Measurements from ENCODE around the gene GSE1. TPM values are rescaled to one million over a fixed set of nuclear protein-coding genes. Genes with fewer than 3 reads are reported as not detected.

GSE1 gene
- total RNA-seq, 2 experiments from 2014 or later, result 18.4 to 19.8 TPM

- DNase-seq, result no peak
- Mint-ChIP-seq H3K27ac (no peak overlapping the region), H3K4me3 (no peak overlapping the region), H3K36me3 (ENCODE audit: low read depth) (peaks cover 8% of the 10 kb centered on the region), H3K27me3 (no peaks in the 10 kb centered on the region), H3K9me3 (peaks cover 8% of the 10 kb centered on the region), H3K4me1 (peaks cover 2% of the 10 kb centered on the region)
- ChIA-PET CTCF (no interaction called here), POLR2A (no interaction called here)
Observed at GRCh38 chr16:85632709-85633437, 19.8 kb downstream of the GSE1 start.

GRCh38 chr16:85633438-85633743 is 20.3 kb downstream of the GSE1 start:
- Mint-ChIP-seq H3K9me3 (peaks cover 8% of the 10 kb centered on the region), H3K4me3 (no peak overlapping the region), H3K27ac (no peak overlapping the region), H3K27me3 (no peaks in the 10 kb centered on the region), H3K36me3 (ENCODE audit: low read depth) (peaks cover 8% of the 10 kb centered on the region), H3K4me1 (peaks cover 2% of the 10 kb centered on the region)
- ChIA-PET CTCF (no interaction called here), POLR2A (no interaction called here)
- no peak for DNase-seq

- Mint-ChIP-seq H3K4me1 (no peaks in the 10 kb centered on the region), H3K9me3 (peaks cover 8% of the 10 kb centered on the region), H3K4me3 (no peak overlapping the region), H3K27ac (no peak overlapping the region), H3K27me3 (no peaks in the 10 kb centered on the region), H3K36me3 (ENCODE audit: low read depth) (peaks cover 5% of the 10 kb centered on the region)
- CTCF ChIA-PET, result no interaction called here
- POLR2A ChIA-PET, result no interaction called here
- DNase-seq, result no peak
Observed at GRCh38 chr16:85633888-85634287, 20.8 kb downstream of the GSE1 start.

- no peaks in the 10 kb centered on the region for H3K27me3 Mint-ChIP-seq
- H3K4me1 Mint-ChIP-seq, result no peaks in the 10 kb centered on the region
- H3K36me3 Mint-ChIP-seq (ENCODE audit: low read depth), result no peaks in the 10 kb centered on the region
- H3K9me3 Mint-ChIP-seq, result peaks cover 3% of the 10 kb centered on the region
- CTCF ChIA-PET, result no interaction called here
- DNase-seq, result no peak
- no peak overlapping the region for H3K4me3 Mint-ChIP-seq
- POLR2A ChIA-PET, result no interaction called here
- no peak overlapping the region for H3K27ac Mint-ChIP-seq
Observed at GRCh38 chr16:85634747-85635544, 21.8 kb downstream of the GSE1 start.

- no peak overlapping the region for H3K27ac Mint-ChIP-seq
- H3K36me3 Mint-ChIP-seq (ENCODE audit: low read depth), result no peaks in the 10 kb centered on the region
- ChIA-PET CTCF (no interaction called here), POLR2A (no interaction called here)
- DNase-seq, result no peak
- H3K9me3 Mint-ChIP-seq, result no peaks in the 10 kb centered on the region
- no peaks in the 10 kb centered on the region for H3K27me3 Mint-ChIP-seq
- H3K4me3 Mint-ChIP-seq, result no peak overlapping the region
- no peaks in the 10 kb centered on the region for H3K4me1 Mint-ChIP-seq
Observed at GRCh38 chr16:85635545-85636140, 22.5 kb downstream of the GSE1 start.

- no peaks in the 10 kb centered on the region for H3K36me3 Mint-ChIP-seq (ENCODE audit: low read depth)
- no peak for DNase-seq
- H3K27me3 Mint-ChIP-seq, result no peaks in the 10 kb centered on the region
- ChIA-PET CTCF (no interaction called here), POLR2A (no interaction called here)
- no peaks in the 10 kb centered on the region for H3K4me1 Mint-ChIP-seq
- H3K9me3 Mint-ChIP-seq, result no peaks in the 10 kb centered on the region
- no peak overlapping the region for H3K27ac Mint-ChIP-seq
- H3K4me3 Mint-ChIP-seq, result no peak overlapping the region
Observed at GRCh38 chr16:85636234-85636812, 23.2 kb downstream of the GSE1 start.

GRCh38 chr16:85637061-85637807 is 24.1 kb downstream of the GSE1 start:
- Mint-ChIP-seq H3K36me3 (ENCODE audit: low read depth) (no peaks in the 10 kb centered on the region), H3K4me3 (no peak overlapping the region), H3K27ac (no peak overlapping the region), H3K4me1 (no peaks in the 10 kb centered on the region), H3K27me3 (no peaks in the 10 kb centered on the region), H3K9me3 (no peaks in the 10 kb centered on the region)
- CTCF ChIA-PET, result interaction anchor here (1.2 kb wide), 1 partner anchor 9 kb away, joined by 3 read pairs; no protein-coding TSS in a partner anchor
- POLR2A ChIA-PET, result no interaction called here
- no peak for DNase-seq

GRCh38 chr16:85637808-85638647 is 24.9 kb downstream of the GSE1 start:
- Mint-ChIP-seq H3K9me3 (no peaks in the 10 kb centered on the region), H3K27me3 (no peaks in the 10 kb centered on the region), H3K36me3 (ENCODE audit: low read depth) (no peaks in the 10 kb centered on the region), H3K4me3 (no peak overlapping the region), H3K4me1 (no peaks in the 10 kb centered on the region), H3K27ac (no peak overlapping the region)
- DNase-seq, result no peak
- POLR2A ChIA-PET, result no interaction called here
- CTCF ChIA-PET, result interaction anchor here (1.2 kb wide), 1 partner anchor 10 kb away, joined by 3 read pairs; no protein-coding TSS in a partner anchor

- H3K4me3 Mint-ChIP-seq, result no peak overlapping the region
- ChIA-PET POLR2A (no interaction called here), CTCF (no interaction called here)
- no peak overlapping the region for H3K27ac Mint-ChIP-seq
- H3K9me3 Mint-ChIP-seq, result no peaks in the 10 kb centered on the region
- no peaks in the 10 kb centered on the region for H3K4me1 Mint-ChIP-seq
- DNase-seq, result no peak
- no peaks in the 10 kb centered on the region for H3K36me3 Mint-ChIP-seq (ENCODE audit: low read depth)
- H3K27me3 Mint-ChIP-seq, result no peaks in the 10 kb centered on the region
Observed at GRCh38 chr16:85638695-85639409, 25.7 kb downstream of the GSE1 start.

GRCh38 chr16:85639529-85640253 is 26.6 kb downstream of the GSE1 start:
- Mint-ChIP-seq H3K36me3 (ENCODE audit: low read depth) (no peaks in the 10 kb centered on the region), H3K27ac (no peak overlapping the region), H3K4me3 (no peak overlapping the region), H3K9me3 (no peaks in the 10 kb centered on the region), H3K4me1 (peaks cover 4% of the 10 kb centered on the region), H3K27me3 (no peaks in the 10 kb centered on the region)
- ChIA-PET POLR2A (no interaction called here), CTCF (no interaction called here)
- DNase-seq, result no peak

GRCh38 chr16:85640254-85640558 is 27.1 kb downstream of the GSE1 start:
- Mint-ChIP-seq H3K27me3 (no peaks in the 10 kb centered on the region), H3K4me1 (peaks cover 9% of the 10 kb centered on the region), H3K36me3 (ENCODE audit: low read depth) (no peaks in the 10 kb centered on the region), H3K27ac (no peak overlapping the region), H3K9me3 (no peaks in the 10 kb centered on the region), H3K4me3 (no peak overlapping the region)
- no peak for DNase-seq
- POLR2A ChIA-PET, result no interaction called here
- CTCF ChIA-PET, result no interaction called here

GRCh38 chr16:85640585-85640984 is 27.5 kb downstream of the GSE1 start:
- Mint-ChIP-seq H3K36me3 (ENCODE audit: low read depth) (no peaks in the 10 kb centered on the region), H3K27ac (no peak overlapping the region), H3K4me3 (no peak overlapping the region), H3K9me3 (no peaks in the 10 kb centered on the region), H3K27me3 (no peaks in the 10 kb centered on the region), H3K4me1 (peaks cover 11% of the 10 kb centered on the region)
- CTCF ChIA-PET, result no interaction called here
- no peak for DNase-seq
- POLR2A ChIA-PET, result no interaction called here

Data from activated CD4-positive, alpha-beta memory T cell treated with anti-CD3 and anti-CD28 coated beads, Interleukin-2, amount 10 ng/mL, durations not matched to agents 7 days and 5 days (primary cell).